ENCODE results near the gene USP12. TPM values are rescaled to one million over a fixed set of nuclear protein-coding genes. Genes with fewer than 3 reads are reported as not detected.

The USP12 gene
- total RNA-seq, 1 donor from 2014 or later = 32.6 TPM

- no peak for TF ChIP-seq CTCF (IDR thresholded peaks at IDR 0.05)
- Mint-ChIP-seq H3K36me3 (ENCODE audit: unreplicated experiment) (no peaks in the 10 kb centered on the region), H3K27me3 (ENCODE audit: unreplicated experiment) (no peaks in the 10 kb centered on the region), H3K9me3 (ENCODE audit: unreplicated experiment) (no peaks in the 10 kb centered on the region), H3K4me1 (ENCODE audit: unreplicated experiment) (peaks cover 11% of the 10 kb centered on the region), H3K4me3 (ENCODE audit: unreplicated experiment) (no peak overlapping the region), H3K27ac (ENCODE audit: unreplicated experiment) (no peak overlapping the region)
- no peak for DNase-seq (ENCODE audit: extremely low spot score, unreplicated experiment)
Observed at GRCh38 chr13:27183561-27184147, 12.0 kb upstream of the USP12 start.

GRCh38 chr13:27182844-27183497 is 11.4 kb upstream of the USP12 start:
- Mint-ChIP-seq H3K4me3 (ENCODE audit: unreplicated experiment) (no peak overlapping the region), H3K36me3 (ENCODE audit: unreplicated experiment) (no peaks in the 10 kb centered on the region), H3K27ac (ENCODE audit: unreplicated experiment) (peak overlapping the region; percentile 43), H3K4me1 (ENCODE audit: unreplicated experiment) (peaks cover 11% of the 10 kb centered on the region), H3K27me3 (ENCODE audit: unreplicated experiment) (no peaks in the 10 kb centered on the region), H3K9me3 (ENCODE audit: unreplicated experiment) (no peaks in the 10 kb centered on the region)
- no peak for TF ChIP-seq CTCF (IDR thresholded peaks at IDR 0.05)
- DNase-seq (ENCODE audit: extremely low spot score, unreplicated experiment) = no peak

GRCh38 chr13:27182054-27182453 is 10.4 kb upstream of the USP12 start:
- Mint-ChIP-seq H3K36me3 (ENCODE audit: unreplicated experiment) (no peaks in the 10 kb centered on the region), H3K4me3 (ENCODE audit: unreplicated experiment) (no peak overlapping the region), H3K27ac (ENCODE audit: unreplicated experiment) (no peak overlapping the region), H3K27me3 (ENCODE audit: unreplicated experiment) (no peaks in the 10 kb centered on the region), H3K4me1 (ENCODE audit: unreplicated experiment) (peaks cover 11% of the 10 kb centered on the region), H3K9me3 (ENCODE audit: unreplicated experiment) (no peaks in the 10 kb centered on the region)
- DNase-seq (ENCODE audit: extremely low spot score, unreplicated experiment) = no peak
- TF ChIP-seq CTCF (IDR thresholded peaks at IDR 0.05) = no peak

- Mint-ChIP-seq H3K9me3 (ENCODE audit: unreplicated experiment) (no peaks in the 10 kb centered on the region), H3K4me3 (ENCODE audit: unreplicated experiment) (no peak overlapping the region), H3K4me1 (ENCODE audit: unreplicated experiment) (peaks cover 5% of the 10 kb centered on the region), H3K36me3 (ENCODE audit: unreplicated experiment) (no peaks in the 10 kb centered on the region), H3K27me3 (ENCODE audit: unreplicated experiment) (no peaks in the 10 kb centered on the region), H3K27ac (ENCODE audit: unreplicated experiment) (no peak overlapping the region)
- no peak for TF ChIP-seq CTCF (IDR thresholded peaks at IDR 0.05)
- DNase-seq (ENCODE audit: extremely low spot score, unreplicated experiment) = no peak
Observed at GRCh38 chr13:27177852-27178251, 6.2 kb upstream of the USP12 start.

GRCh38 chr13:27176470-27177410 is 5.1 kb upstream of the USP12 start:
- no peaks in the 10 kb centered on the region for H3K27me3 Mint-ChIP-seq (ENCODE audit: unreplicated experiment)
- peaks cover 9% of the 10 kb centered on the region for H3K4me1 Mint-ChIP-seq (ENCODE audit: unreplicated experiment)
- H3K4me3 Mint-ChIP-seq (ENCODE audit: unreplicated experiment) = no peak overlapping the region
- no peaks in the 10 kb centered on the region for H3K9me3 Mint-ChIP-seq (ENCODE audit: unreplicated experiment)
- DNase-seq (ENCODE audit: extremely low spot score, unreplicated experiment) = no peak
- no peaks in the 10 kb centered on the region for H3K36me3 Mint-ChIP-seq (ENCODE audit: unreplicated experiment)
- H3K27ac Mint-ChIP-seq (ENCODE audit: unreplicated experiment) = no peak overlapping the region
- no peak for TF ChIP-seq CTCF (IDR thresholded peaks at IDR 0.05)
